Astrocyte (in vitro differentiated cells and primary cell): ENCODE data around the gene TKTL1. TPM values are rescaled to one million over a fixed set of nuclear protein-coding genes. Genes with fewer than 3 reads are reported as not detected.

Experiments used
- DNase-seq: peaks from one replicate; pipeline ENCODE4 v3.0.0-alpha.2; 2010; ENCODE audit warnings: low read depth
- FAIRE-seq: peaks from 2 replicates; lab custom pipeline; 2011; peaks lifted over from hg19 to GRCh38; lab: Jason Lieb, UNC
- H2AFZ ChIP-seq: 2 replicates; pipeline ENCODE4 v1.6.0; 2012; ENCODE audit warnings: low read depth, low read length, inconsistent platforms
- H3K27ac ChIP-seq: 2 replicates; pipeline ENCODE4 v1.5.1; 2011; ENCODE audit warnings: low read depth, low read length, inconsistent platforms
- H3K27me3 ChIP-seq: 2 replicates; pipeline ENCODE4 v1.6.0; 2011; ENCODE audit warnings: low read length, inconsistent platforms; ENCODE audit not compliant: insufficient read depth
- H3K36me3 ChIP-seq: 2 replicates; pipeline ENCODE4 v1.5.1; 2011; ENCODE audit warnings: low read length, inconsistent platforms; ENCODE audit not compliant: insufficient read depth
- H3K4me1 ChIP-seq: 2 replicates; pipeline ENCODE4 v1.5.1; 2011; ENCODE audit warnings: low read length, inconsistent platforms; ENCODE audit not compliant: insufficient read depth
- H3K4me2 ChIP-seq: 2 replicates; pipeline ENCODE4 v1.6.0; 2012; ENCODE audit warnings: low read length, inconsistent platforms
- H3K4me3 ChIP-seq: 2 replicates; pipeline ENCODE4 v1.5.1; 2011; ENCODE audit warnings: low read depth, mild to moderate bottlenecking, low read length, inconsistent platforms; ENCODE audit not compliant: insufficient read depth
- H3K79me2 ChIP-seq: 2 replicates; pipeline ENCODE4 v1.6.0; 2012; ENCODE audit warnings: mild to moderate bottlenecking, low read length, inconsistent platforms; ENCODE audit not compliant: insufficient read depth
- H3K9ac ChIP-seq: 2 replicates; pipeline ENCODE4 v1.6.0; 2012; ENCODE audit warnings: mild to moderate bottlenecking, low read length, inconsistent platforms
- H3K9me3 ChIP-seq: 2 replicates; pipeline ENCODE4 v1.5.1; 2012; ENCODE audit warnings: low read depth, mild to moderate bottlenecking, low read length, inconsistent platforms; ENCODE audit not compliant: insufficient read depth
- H4K20me1 ChIP-seq: 2 replicates; pipeline ENCODE4 v1.6.0; 2012; ENCODE audit warnings: low read length, inconsistent platforms; ENCODE audit not compliant: insufficient read depth
- H3K27ac Mint-ChIP-seq: one replicate; pipeline ENCODE4 v1.8.0; 2021; ENCODE audit warnings: mild to moderate bottlenecking, mixed read lengths; ENCODE audit not compliant: unreplicated experiment
- H3K27me3 Mint-ChIP-seq: one replicate; pipeline ENCODE4 v1.8.0; 2021; ENCODE audit warnings: low read depth, mixed read lengths; ENCODE audit not compliant: unreplicated experiment
- H3K36me3 Mint-ChIP-seq: one replicate; pipeline ENCODE4 v1.8.0; 2021; ENCODE audit warnings: low read depth, mixed read lengths; ENCODE audit not compliant: unreplicated experiment
- H3K4me1 Mint-ChIP-seq: one replicate; pipeline ENCODE4 v1.8.0; 2021; ENCODE audit warnings: low read depth, mixed read lengths; ENCODE audit not compliant: unreplicated experiment
- H3K4me3 Mint-ChIP-seq: one replicate; pipeline ENCODE4 v1.8.0; 2021; ENCODE audit warnings: mild to moderate bottlenecking, moderate library complexity, mixed read lengths; ENCODE audit not compliant: unreplicated experiment
- H3K9me3 Mint-ChIP-seq: one replicate; pipeline ENCODE4 v1.8.0; 2021; ENCODE audit warnings: mild to moderate bottlenecking, mixed read lengths; ENCODE audit not compliant: unreplicated experiment
- CTCF ChIP-seq: IDR thresholded peaks from 2 replicates; pipeline ENCODE4 v1.5.1; 2011; ENCODE audit warnings: low read depth, mild to moderate bottlenecking, inconsistent platforms, low read length, moderate library complexity; ENCODE audit not compliant: insufficient read depth
- EZH2 ChIP-seq: IDR thresholded peaks from 2 replicates; pipeline ENCODE4 v1.6.1; 2012; ENCODE audit warnings: mild to moderate bottlenecking, low read length, inconsistent platforms; ENCODE audit not compliant: insufficient read depth
- total RNA-seq: library from RNA; stranded (reverse); gene quantifications from 2 replicates; pipeline ENCODE4 v1.2.1, GENCODE V29; 2021

TKTL1 gene
- total RNA-seq, 1 donor from 2014 or later: not detected

- Histone ChIP-seq H3K9ac (no peak overlapping the region), H3K9me3 (no peaks in the 10 kb centered on the region), H3K36me3 (no peaks in the 10 kb centered on the region), H3K4me1 (no peaks in the 10 kb centered on the region), H3K4me3 (no peak overlapping the region), H3K27me3 (no peaks in the 10 kb centered on the region), H4K20me1 (no peaks in the 10 kb centered on the region), H3K4me2 (no peak overlapping the region), H2AFZ (no peak overlapping the region), H3K79me2 (no peaks in the 10 kb centered on the region), H3K27ac (no peak overlapping the region)
- no peak overlapping the region for H3K4me3 Mint-ChIP-seq
- FAIRE-seq (no peak), DNase-seq (no peak)
- no peak for TF ChIP-seq EZH2
- no peak for TF ChIP-seq CTCF
- no peak overlapping the region for H3K27ac Mint-ChIP-seq
- no peaks in the 10 kb centered on the region for H3K36me3 Mint-ChIP-seq
- H3K27me3 Mint-ChIP-seq: peaks cover 3% of the 10 kb centered on the region
- H3K4me1 Mint-ChIP-seq: no peaks in the 10 kb centered on the region
- H3K9me3 Mint-ChIP-seq: no peaks in the 10 kb centered on the region
Observed at GRCh38 chrX:154310616-154311536, 15.3 kb downstream of the TKTL1 start.

GRCh38 chrX:154312116-154312515, 16.5 kb downstream of the TKTL1 start:
- H3K9ac ChIP-seq: no peak overlapping the region
- Mint-ChIP-seq H3K4me3 (no peak overlapping the region), H3K36me3 (no peaks in the 10 kb centered on the region), H3K27me3 (peaks cover 3% of the 10 kb centered on the region), H3K9me3 (no peaks in the 10 kb centered on the region), H3K27ac (no peak overlapping the region), H3K4me1 (no peaks in the 10 kb centered on the region)
- H3K9me3 ChIP-seq: no peaks in the 10 kb centered on the region
- no peak overlapping the region for H3K27ac ChIP-seq
- no peaks in the 10 kb centered on the region for H4K20me1 ChIP-seq
- FAIRE-seq (no peak), DNase-seq (no peak)
- no peaks in the 10 kb centered on the region for H3K79me2 ChIP-seq
- H2AFZ ChIP-seq: no peak overlapping the region
- no peak for TF ChIP-seq EZH2
- H3K36me3 ChIP-seq: no peaks in the 10 kb centered on the region
- no peaks in the 10 kb centered on the region for H3K27me3 ChIP-seq
- no peaks in the 10 kb centered on the region for H3K4me1 ChIP-seq
- H3K4me2 ChIP-seq: no peak overlapping the region
- H3K4me3 ChIP-seq: no peak overlapping the region

DNA sequence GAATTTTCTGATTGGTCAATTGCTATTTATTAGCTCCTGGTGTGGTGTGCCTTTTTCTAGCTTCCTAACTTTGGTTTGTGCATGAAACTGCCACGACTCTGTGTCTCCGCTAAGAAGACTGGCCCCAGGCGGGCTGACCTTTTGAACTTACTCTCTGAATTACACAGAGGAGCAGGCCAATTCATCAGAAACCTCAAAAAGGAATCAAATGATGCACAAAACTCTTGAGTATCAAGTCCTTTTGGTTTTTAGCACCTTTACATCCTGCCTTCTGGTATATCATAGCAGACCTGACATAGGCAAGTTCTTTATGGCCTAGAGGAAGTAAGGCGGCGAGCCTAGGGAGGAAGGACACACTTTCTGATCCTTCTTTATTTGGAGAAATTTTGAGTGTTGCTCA, 17.6 kb downstream of the TKTL1 start:
- Histone ChIP-seq H3K79me2 (no peaks in the 10 kb centered on the region), H3K4me1 (no peaks in the 10 kb centered on the region), H2AFZ (no peak overlapping the region), H3K9me3 (no peaks in the 10 kb centered on the region), H3K36me3 (no peaks in the 10 kb centered on the region), H3K27ac (no peak overlapping the region), H3K27me3 (no peaks in the 10 kb centered on the region), H4K20me1 (no peaks in the 10 kb centered on the region), H3K4me2 (no peak overlapping the region), H3K4me3 (no peak overlapping the region), H3K9ac (no peak overlapping the region)
- DNase-seq (no peak), FAIRE-seq (peak; percentile 17)
- H3K36me3 Mint-ChIP-seq: no peaks in the 10 kb centered on the region
- H3K4me3 Mint-ChIP-seq: no peak overlapping the region
- H3K9me3 Mint-ChIP-seq: no peaks in the 10 kb centered on the region
- H3K4me1 Mint-ChIP-seq: no peaks in the 10 kb centered on the region
- no peak overlapping the region for H3K27ac Mint-ChIP-seq
- peaks cover 3% of the 10 kb centered on the region for H3K27me3 Mint-ChIP-seq
- TF ChIP-seq CTCF: no peak
- no peak for TF ChIP-seq EZH2
